A549 (cell line): ENCODE data around the gene BRAF. TPM values are rescaled to one million over a fixed set of nuclear protein-coding genes. Genes with fewer than 3 reads are reported as not detected.
"Not testable (repeated sequence)": the region's sequence is repeated elsewhere in the genome, so short reads cannot be mapped to it uniquely, and the experiment has no call there.

Source experiments
- ATAC-seq, 2 experiments: fragments of 200-7000 bp in 1 of 2; fragments of >200 bp in 1 of 2; cut with Nextera tagmentation in 1 of 2; cut with Tn5 transposase in 1 of 2; 3 replicates each; pipeline versions ENCODE4 v1.8.0 to v1.9.1; 2018 to 2020; ENCODE audit warnings: mild to moderate bottlenecking in 1 of 2, moderate library complexity in 1 of 2
- CTCF ChIA-PET: fragments of 300-600 bp; sonication (Branson Sonifier 250); formaldehyde crosslinking; extraction: SDS; loops from one replicate; lab custom pipeline; 2021; ENCODE audit warnings: antibody characterized with exemption, inconsistent platforms; lab: Yijun Ruan, JAX
- POLR2A ChIA-PET: fragments of 350-600 bp; formaldehyde crosslinking; extraction: SDS; loops from one replicate; lab custom pipeline; 2021; ENCODE audit warnings: antibody characterized with exemption, inconsistent platforms; lab: Yijun Ruan, JAX
- DNase-seq, 2 experiments: peaks; one replicate each; pipeline versions ENCODE4 v3.0.0 to v3.0.0-alpha.2; 2011 to 2016; ENCODE audit warnings: low read depth in 1 of 2, low spot score in 1 of 2
- FAIRE-seq: peaks from 2 replicates; lab custom pipeline; 2011; peaks lifted over from hg19 to GRCh38; lab: Jason Lieb, UNC
- H3K27ac ChIP-seq, 2 experiments: fragments of >200 bp; sonication (Bioruptor Twin); formaldehyde crosslinking; 3 replicates each; pipeline ENCODE4 v1.5.1; 2016 to 2017
- H3K4me1 ChIP-seq: fragments of >200 bp; sonication (Bioruptor Twin); formaldehyde crosslinking; 3 replicates; pipeline ENCODE4 v1.6.1; 2016
- H3K4me2 ChIP-seq: fragments of >200 bp; sonication (Bioruptor Twin); formaldehyde crosslinking; 3 replicates; pipeline ENCODE4 v1.6.1; 2016
- H3K4me3 ChIP-seq: fragments of >200 bp; sonication (Bioruptor Twin); formaldehyde crosslinking; 3 replicates; pipeline ENCODE4 v1.5.1; 2016
- H3K9me3 ChIP-seq: fragments of >200 bp; sonication (Bioruptor Twin); formaldehyde crosslinking; 3 replicates; pipeline ENCODE4 v1.6.1; 2016
- BCL3 ChIP-seq: fragments of >200 bp; sonication (Bioruptor Twin); formaldehyde crosslinking; IDR thresholded peaks from 3 replicates; pipeline ENCODE4 v1.6.1; 2016
- CBX2 ChIP-seq: fragments of 200-600 bp; sonication (generic); IDR thresholded peaks from 2 replicates; pipeline ENCODE4 v1.6.1; 2016; ENCODE audit warnings: low read depth, mild to moderate bottlenecking, borderline replicate concordance
- CBX8 ChIP-seq: fragments of 200-600 bp; sonication (generic); IDR thresholded peaks from 2 replicates; pipeline ENCODE4 v1.6.1; 2016
- EHMT2 ChIP-seq: fragments of 200-600 bp; sonication (generic); IDR thresholded peaks from 2 replicates; pipeline ENCODE4 v1.6.1; 2016; ENCODE audit warnings: antibody characterized with exemption, low read depth, mild to moderate bottlenecking, moderate library complexity
- EP300 ChIP-seq, 2 experiments: fragments of >200 bp; sonication (Bioruptor Twin); formaldehyde crosslinking; IDR thresholded peaks; 2 replicates in 1 of 2; 3 replicates in 1 of 2; pipeline ENCODE4 v1.6.1; 2016 to 2017
- ESRRA ChIP-seq: fragments of 150-350 bp; IDR thresholded peaks from 2 replicates; pipeline ENCODE4 v1.6.1; 2014; ENCODE audit warnings: mild to moderate bottlenecking, low read length, borderline replicate concordance
- FOSB ChIP-seq: fragments of 250-450 bp; sonication (Bioruptor Pico); IDR thresholded peaks from 2 replicates; pipeline ENCODE4 v1.5.0; 2020; ENCODE audit warnings: mild to moderate bottlenecking, moderate library complexity
- GATA3 ChIP-seq: IDR thresholded peaks from 2 replicates; pipeline ENCODE4 v1.6.1; 2012; ENCODE audit warnings: borderline replicate concordance
- HES2 ChIP-seq: fragments of >200 bp; sonication (Bioruptor Twin); formaldehyde crosslinking; IDR thresholded peaks from 2 replicates; pipeline ENCODE4 v1.6.1; 2016
- HEYL ChIP-seq: fragments of 250-450 bp; sonication (Bioruptor Pico); IDR thresholded peaks from 2 replicates; pipeline ENCODE4 v1.8.0; 2021; ENCODE audit warnings: mild to moderate bottlenecking, moderate library complexity
- JUN ChIP-seq, 2 experiments: fragments of >200 bp; sonication (Bioruptor Twin); formaldehyde crosslinking; IDR thresholded peaks; 2 replicates in 1 of 2; 3 replicates in 1 of 2; pipeline ENCODE4 v1.6.1; 2016 to 2017
- KDM5A ChIP-seq: fragments of 200-600 bp; sonication (generic); IDR thresholded peaks from 2 replicates; pipeline ENCODE4 v1.6.1; 2016; ENCODE audit warnings: antibody characterized with exemption, mild to moderate bottlenecking
- PHF8 ChIP-seq: fragments of 200-600 bp; sonication (generic); IDR thresholded peaks from 2 replicates; pipeline ENCODE4 v1.6.1; 2016; ENCODE audit warnings: low read depth, mild to moderate bottlenecking, antibody characterized with exemption, moderate library complexity, borderline replicate concordance
- POLR2AphosphoS2 ChIP-seq: conservative IDR thresholded peaks from 2 replicates; pipeline ENCODE4 v1.6.1; 2012; ENCODE audit warnings: low read length, improper control_type of control experiment, inconsistent platforms
- RARB ChIP-seq: fragments of 250-450 bp; sonication (Bioruptor Pico); IDR thresholded peaks from 2 replicates; pipeline ENCODE4 v1.8.0; 2021; ENCODE audit warnings: mild to moderate bottlenecking, moderate library complexity
- RCOR1 ChIP-seq: fragments of 150-350 bp; IDR thresholded peaks from 2 replicates; pipeline ENCODE4 v1.6.1; 2014; ENCODE audit warnings: antibody characterized with exemption, low read length, low read depth
- RFX5 ChIP-seq: fragments of 450-650 bp; IDR thresholded peaks from 2 replicates; pipeline ENCODE4 v1.7.1; 2014; ENCODE audit warnings: antibody characterized with exemption, mild to moderate bottlenecking, moderate library complexity
- SMC3 ChIP-seq: fragments of >200 bp; sonication (Bioruptor Twin); formaldehyde crosslinking; IDR thresholded peaks from 3 replicates; pipeline ENCODE4 v1.6.1; 2018; ENCODE audit warnings: inconsistent platforms
- SREBF2 ChIP-seq: fragments of 450-650 bp; IDR thresholded peaks from 2 replicates; pipeline ENCODE4 v1.6.1; 2014; ENCODE audit warnings: mild to moderate bottlenecking, moderate library complexity
- TFCP2L1 ChIP-seq: fragments of 250-450 bp; sonication (Bioruptor Pico); IDR thresholded peaks from 2 replicates; pipeline ENCODE4 v1.5.0; 2021; ENCODE audit warnings: mild to moderate bottlenecking
- USF2 ChIP-seq: fragments of 450-650 bp; IDR thresholded peaks from 2 replicates; pipeline ENCODE4 v1.6.1; 2014; ENCODE audit warnings: antibody characterized with exemption
- ZC3H11A ChIP-seq: fragments of 450-650 bp; IDR thresholded peaks from 2 replicates; pipeline ENCODE4 v1.6.1; 2014; ENCODE audit warnings: antibody characterized with exemption, mild to moderate bottlenecking
- ZFP36 ChIP-seq: fragments of 450-650 bp; IDR thresholded peaks from 2 replicates; pipeline ENCODE4 v1.6.1; 2014; ENCODE audit warnings: borderline replicate concordance; ENCODE audit not compliant: partially characterized antibody
- ZNF302 ChIP-seq: fragments of 250-450 bp; sonication (Bioruptor Pico); IDR thresholded peaks from 2 replicates; pipeline ENCODE4 v1.9.0; 2021; ENCODE audit warnings: inconsistent platforms, mild to moderate bottlenecking, moderate library complexity
- ZSCAN20 ChIP-seq: fragments of 250-450 bp; sonication (Bioruptor Pico); IDR thresholded peaks from 2 replicates; pipeline ENCODE4 v1.8.0; 2022; ENCODE audit warnings: mild to moderate bottlenecking, moderate library complexity
- WGBS: methylation state at CpG from one replicate; pipeline ENCODE4 v1.1.6; 2017; ENCODE audit errors: missing lambda C conversion rate; 5-methylcytosine and 5-hydroxymethylcytosine counted together
- polyA plus RNA-seq, 4 experiments: library from polyadenylated mRNA; depleted of rRNA in 3 of 4; stranded (reverse); fragments of >200 nt; fragmentation: RNase III in 1 of 4; extraction: RNeasy Plus Mini Kit Qiagen cat#74134 plus additional on column Dnase treatment in 1 of 4; gene quantifications; 2 replicates in 3 of 4; 3 replicates in 1 of 4; pipeline ENCODE4 v1.2.3, GENCODE V29; 2011 to 2017
- TF ChIP-seq, protein P1 (sequence below): fragments of >200 bp; sonication (Bioruptor Twin); formaldehyde crosslinking; IDR thresholded peaks from 3 replicates; pipeline ENCODE4 v1.5.1; 2016
- TF ChIP-seq, protein P2 (sequence below): fragments of 150-350 bp; IDR thresholded peaks from 2 replicates; pipeline ENCODE4 v1.6.1; 2014; ENCODE audit warnings: low read depth, mild to moderate bottlenecking, low read length
- TF ChIP-seq, protein P3 (sequence below): fragments of 250-450 bp; sonication (Bioruptor Pico); IDR thresholded peaks from 2 replicates; pipeline ENCODE4 v1.5.0; 2020; ENCODE audit warnings: low read depth, mild to moderate bottlenecking, moderate library complexity

Gene BRAF
- polyA plus RNA-seq, 2 of the 4 experiments (the other 2 are of a cell fraction) = 6.1 to 19.7 TPM

DNA sequence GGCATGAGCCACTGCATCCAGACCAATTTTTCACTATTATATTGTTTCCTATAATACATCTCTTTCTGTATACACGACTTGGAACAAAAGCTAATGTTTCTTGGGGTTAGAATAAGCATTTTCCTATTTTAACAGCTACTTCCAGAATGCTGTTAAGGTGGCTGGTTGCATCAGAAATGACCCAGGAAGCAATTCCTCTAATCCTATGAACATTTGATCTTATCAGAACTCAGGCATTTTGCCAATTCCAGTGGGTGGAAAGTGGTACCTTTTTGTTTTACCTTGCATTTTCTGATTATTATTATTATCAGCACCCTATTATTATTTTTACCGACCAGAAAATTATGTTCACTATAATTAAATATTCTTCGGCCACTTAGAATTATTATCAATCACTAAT, 154.9 kb downstream of the BRAF start:
- POLR2A ChIA-PET = no interaction called here
- WGBS = 73% methylated on average over 3 of the region's 3 CpGs
- DNase-seq = no peak
- CTCF ChIA-PET = interaction anchor here (0.6 kb wide), 1 partner anchor 1726 kb away, joined by 4 read pairs; no protein-coding TSS in a partner anchor
- TF ChIP-seq RFX5 (no peak), EHMT2 (no peak), ZNF302 (CRISPR knock-in tag) (no peak), HES2 (no peak), ESRRA (no peak), USF2 (no peak), PHF8 (no peak), KDM5A (no peak), CBX8 (no peak)
- TF ChIP-seq, protein P1, sequence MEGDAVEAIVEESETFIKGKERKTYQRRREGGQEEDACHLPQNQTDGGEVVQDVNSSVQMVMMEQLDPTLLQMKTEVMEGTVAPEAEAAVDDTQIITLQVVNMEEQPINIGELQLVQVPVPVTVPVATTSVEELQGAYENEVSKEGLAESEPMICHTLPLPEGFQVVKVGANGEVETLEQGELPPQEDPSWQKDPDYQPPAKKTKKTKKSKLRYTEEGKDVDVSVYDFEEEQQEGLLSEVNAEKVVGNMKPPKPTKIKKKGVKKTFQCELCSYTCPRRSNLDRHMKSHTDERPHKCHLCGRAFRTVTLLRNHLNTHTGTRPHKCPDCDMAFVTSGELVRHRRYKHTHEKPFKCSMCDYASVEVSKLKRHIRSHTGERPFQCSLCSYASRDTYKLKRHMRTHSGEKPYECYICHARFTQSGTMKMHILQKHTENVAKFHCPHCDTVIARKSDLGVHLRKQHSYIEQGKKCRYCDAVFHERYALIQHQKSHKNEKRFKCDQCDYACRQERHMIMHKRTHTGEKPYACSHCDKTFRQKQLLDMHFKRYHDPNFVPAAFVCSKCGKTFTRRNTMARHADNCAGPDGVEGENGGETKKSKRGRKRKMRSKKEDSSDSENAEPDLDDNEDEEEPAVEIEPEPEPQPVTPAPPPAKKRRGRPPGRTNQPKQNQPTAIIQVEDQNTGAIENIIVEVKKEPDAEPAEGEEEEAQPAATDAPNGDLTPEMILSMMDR = no peak
- TF ChIP-seq, protein P2, sequence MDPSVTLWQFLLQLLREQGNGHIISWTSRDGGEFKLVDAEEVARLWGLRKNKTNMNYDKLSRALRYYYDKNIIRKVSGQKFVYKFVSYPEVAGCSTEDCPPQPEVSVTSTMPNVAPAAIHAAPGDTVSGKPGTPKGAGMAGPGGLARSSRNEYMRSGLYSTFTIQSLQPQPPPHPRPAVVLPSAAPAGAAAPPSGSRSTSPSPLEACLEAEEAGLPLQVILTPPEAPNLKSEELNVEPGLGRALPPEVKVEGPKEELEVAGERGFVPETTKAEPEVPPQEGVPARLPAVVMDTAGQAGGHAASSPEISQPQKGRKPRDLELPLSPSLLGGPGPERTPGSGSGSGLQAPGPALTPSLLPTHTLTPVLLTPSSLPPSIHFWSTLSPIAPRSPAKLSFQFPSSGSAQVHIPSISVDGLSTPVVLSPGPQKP = no peak
- TF ChIP-seq, all 56 proteins: peak for 0
- Histone ChIP-seq H3K9me3 (no peaks in the 10 kb centered on the region), H3K4me3 (no peak overlapping the region), H3K4me2 (no peak overlapping the region), H3K4me1 (no peaks in the 10 kb centered on the region), H3K27ac (no peak overlapping the region)
- ATAC-seq = no peak
- FAIRE-seq = no peak

- no peak for TF ChIP-seq ZSCAN20
- TF ChIP-seq EP300 (IDR thresholded peaks at IDR 0.05) = no peak
- TF ChIP-seq TFCP2L1 (CRISPR knock-in tag) = no peak
- TF ChIP-seq, protein P3, sequence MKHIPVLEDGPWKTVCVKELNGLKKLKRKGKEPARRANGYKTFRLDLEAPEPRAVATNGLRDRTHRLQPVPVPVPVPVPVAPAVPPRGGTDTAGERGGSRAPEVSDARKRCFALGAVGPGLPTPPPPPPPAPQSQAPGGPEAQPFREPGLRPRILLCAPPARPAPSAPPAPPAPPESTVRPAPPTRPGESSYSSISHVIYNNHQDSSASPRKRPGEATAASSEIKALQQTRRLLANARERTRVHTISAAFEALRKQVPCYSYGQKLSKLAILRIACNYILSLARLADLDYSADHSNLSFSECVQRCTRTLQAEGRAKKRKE (CRISPR knock-in tag) = no peak
- TF ChIP-seq CBX2 = no peak
- no peak for TF ChIP-seq RCOR1
- TF ChIP-seq ZC3H11A = no peak
- no peak for TF ChIP-seq EHMT2
- no peak for TF ChIP-seq ESRRA
- TF ChIP-seq JUN (IDR thresholded peaks at IDR 0.05) = no peak
- TF ChIP-seq SREBF2 = no peak
- TF ChIP-seq RARB (CRISPR knock-in tag) = no peak
- no peak for TF ChIP-seq HEYL (CRISPR knock-in tag)
- TF ChIP-seq GATA3 = no peak
- TF ChIP-seq BCL3 = no peak
- no peak for TF ChIP-seq FOSB (CRISPR knock-in tag)
- TF ChIP-seq ZFP36 = no peak
- no peak for TF ChIP-seq SMC3
- TF ChIP-seq POLR2AphosphoS2 = no peak
- CTCF ChIA-PET = no interaction called here
- no peak for ATAC-seq
- H3K4me1 ChIP-seq = no peaks in the 10 kb centered on the region
- WGBS = 92% methylated on average over 3 of the region's 3 CpGs
- no peak overlapping the region for H3K27ac ChIP-seq
- no peak for DNase-seq
- H3K4me2 ChIP-seq = no peak overlapping the region
- H3K4me3 ChIP-seq = no peak overlapping the region
- no peaks in the 10 kb centered on the region for H3K9me3 ChIP-seq
- no peak for FAIRE-seq
- POLR2A ChIA-PET = no interaction called here
Measured at GRCh38 chr7:140767418-140767817, 157.3 kb downstream of the BRAF start.

GRCh38 chr7:140765441-140765840, 159.3 kb downstream of the BRAF start:
- DNase-seq, POLR2A ChIA-PET, H3K9me3 ChIP-seq, CTCF ChIA-PET, FAIRE-seq, H3K4me1 ChIP-seq, H3K4me3 ChIP-seq, H3K4me2 ChIP-seq, H3K27ac ChIP-seq, ATAC-seq: not testable (repeated sequence)
- WGBS = no CpG with 5 or more reads among the region's 1 CpG

- H3K4me1 ChIP-seq, H3K27ac ChIP-seq, H3K9me3 ChIP-seq, H3K4me2 ChIP-seq, POLR2A ChIA-PET, DNase-seq, H3K4me3 ChIP-seq, ATAC-seq, FAIRE-seq, CTCF ChIA-PET: not testable (repeated sequence)
- 95% methylated on average over 6 of the region's 25 CpGs for WGBS
Measured at GRCh38 chr7:140763166-140763565, 161.6 kb downstream of the BRAF start.
